HG03097 (cell line): Measurements from ENCODE around the gene NEK3.
"Not testable (repeated sequence)": the region's sequence is repeated elsewhere in the genome, so short reads cannot be mapped to it uniquely, and the experiment has no call there.

Source experiments
- ATAC-seq: cut with Tn5 transposase; IDR thresholded peaks from one replicate; pipeline ENCODE4 v1.9.1; 2021; ENCODE audit not compliant: unreplicated experiment, low FRiP score

NEK3 gene

DNA sequence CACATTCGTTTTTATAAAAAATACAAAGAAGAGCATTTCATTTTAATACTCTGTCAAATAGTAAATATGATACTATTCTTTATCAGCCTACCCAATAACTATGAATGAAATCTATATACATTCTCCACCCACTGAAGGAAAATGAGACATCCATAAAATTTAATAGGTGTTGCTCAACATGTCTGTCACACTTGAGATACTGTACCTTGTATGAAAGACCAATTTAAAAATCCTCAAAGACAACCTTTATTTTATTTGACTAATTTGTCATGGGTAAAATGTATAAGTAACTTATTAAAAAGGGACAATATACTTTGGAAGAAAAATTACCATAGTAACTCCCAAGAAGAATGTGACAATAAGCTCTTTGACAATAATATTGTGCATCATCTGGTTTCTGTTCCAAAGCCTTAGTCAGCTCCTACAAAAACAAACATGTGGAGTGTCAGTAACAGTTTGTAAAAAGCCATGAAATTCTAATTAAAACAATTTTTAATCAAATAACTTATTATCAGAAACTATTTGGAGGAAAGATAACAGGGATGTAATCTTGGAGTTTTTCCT, 11.5 kb upstream of the NEK3 start:
- not testable (repeated sequence) for ATAC-seq

DNA sequence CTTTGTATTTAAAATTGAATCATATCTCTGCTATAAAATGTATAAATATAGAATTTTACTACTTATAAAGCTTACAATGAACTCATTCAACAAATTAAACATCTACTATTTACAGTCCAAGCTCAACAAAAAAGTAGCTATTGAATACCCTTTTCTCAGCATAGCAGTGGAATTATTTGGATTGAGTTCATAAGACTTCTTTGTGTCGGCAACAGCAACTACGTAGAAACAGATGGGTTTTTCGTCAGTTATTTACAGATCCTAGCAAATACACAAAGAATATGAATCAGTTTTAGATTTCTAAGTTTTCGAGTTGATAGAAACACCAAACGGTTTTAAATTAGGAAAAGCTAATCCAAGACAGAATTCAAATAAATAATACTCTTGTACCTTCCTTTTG, 10.4 kb upstream of the NEK3 start:
- no peak for ATAC-seq

DNA sequence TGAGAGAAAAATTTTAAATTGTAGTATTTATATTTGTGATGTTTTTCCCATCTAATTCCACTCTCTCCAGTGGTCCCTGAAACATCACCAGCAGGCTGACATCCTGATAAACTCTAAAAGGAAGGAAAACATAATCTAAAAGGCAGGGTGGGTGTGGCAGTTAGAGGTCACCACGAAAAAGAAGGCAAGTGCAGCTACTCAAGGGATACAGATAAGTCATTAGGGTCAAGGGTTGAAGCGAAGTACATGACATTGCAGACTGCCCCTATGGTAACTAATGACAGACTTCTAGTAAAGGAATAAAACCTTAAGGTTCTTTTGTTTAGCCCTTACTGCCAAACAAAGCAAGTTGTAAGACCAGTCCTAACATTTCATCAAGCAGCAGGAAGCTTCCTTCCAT, 6.0 kb upstream of the NEK3 start:
- ATAC-seq = no peak

DNA sequence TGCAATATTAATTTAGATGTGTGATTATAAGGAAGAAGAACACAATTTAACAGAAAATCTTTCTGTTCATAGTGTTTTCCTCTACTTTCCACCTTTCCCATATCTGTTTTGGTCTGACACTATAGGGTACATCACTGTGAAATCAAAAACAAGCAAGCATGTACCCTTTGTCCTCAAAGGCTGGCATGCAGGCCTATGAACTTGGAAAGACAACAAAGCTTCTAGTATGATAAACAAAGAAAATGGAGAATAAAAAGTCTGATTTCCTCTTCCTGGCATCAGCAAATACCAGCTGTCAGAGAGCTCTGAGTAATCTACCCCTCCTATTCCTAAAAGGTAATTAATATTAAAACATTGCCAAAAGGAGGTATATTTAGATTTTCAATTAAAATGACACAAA, 5.6 kb upstream of the NEK3 start:
- no peak for ATAC-seq

DNA sequence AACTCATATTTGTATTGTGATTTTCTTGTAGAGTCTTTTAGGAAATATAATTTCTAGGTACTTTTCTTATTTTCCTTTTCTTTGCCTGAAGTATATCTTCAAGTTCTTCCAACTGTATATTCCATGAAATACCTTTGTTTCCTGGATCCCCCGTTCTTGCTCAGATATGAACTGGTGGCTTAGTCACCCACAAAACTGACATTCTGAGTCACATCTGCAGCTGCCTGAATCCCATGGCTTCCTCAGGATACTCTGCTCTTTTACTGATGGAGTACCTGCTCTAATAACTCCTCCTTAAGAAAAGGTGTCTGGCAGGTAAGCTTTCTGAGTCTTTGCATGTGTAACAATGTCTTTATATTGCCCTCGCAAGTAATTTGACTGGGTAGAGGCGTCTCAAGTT, 4.5 kb upstream of the NEK3 start:
- ATAC-seq = not testable (repeated sequence)

DNA sequence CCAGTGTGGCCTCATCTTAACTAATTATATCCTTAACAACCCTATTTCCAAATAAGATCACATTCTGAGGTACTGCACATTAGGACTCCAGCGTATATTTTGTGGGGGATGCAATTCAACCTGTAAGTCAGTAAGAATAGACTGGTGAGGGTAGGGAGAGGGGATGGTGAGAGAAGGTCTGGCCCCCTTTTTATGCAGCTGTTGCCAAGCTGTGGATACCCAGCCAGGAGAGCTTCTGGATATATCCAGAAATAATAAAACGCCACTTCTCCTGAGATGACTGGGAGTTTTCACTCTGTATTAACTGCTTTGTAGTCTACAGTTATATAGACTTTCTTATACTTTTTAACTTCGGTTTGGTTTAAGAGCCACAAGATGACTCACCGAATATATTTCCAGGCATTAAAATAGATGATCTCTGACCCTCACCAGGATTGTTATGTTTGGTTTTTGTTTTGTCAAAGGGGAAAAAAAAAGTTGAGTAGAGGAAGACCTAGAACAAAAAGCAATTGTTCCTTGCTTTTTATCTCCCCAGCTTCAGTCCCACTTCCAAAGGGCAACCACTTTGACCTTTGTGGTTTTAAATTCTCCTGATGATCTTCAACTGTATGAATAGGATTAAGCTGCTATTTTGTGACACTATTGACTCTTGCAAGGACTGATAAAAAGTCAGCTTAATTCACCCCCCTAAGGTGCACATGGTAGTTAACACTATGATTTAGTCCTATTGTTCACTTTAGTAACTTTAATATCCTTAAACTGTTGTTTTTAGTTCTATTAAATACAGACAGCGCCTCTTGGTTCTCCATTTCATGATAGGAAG, 3.1 kb upstream of the NEK3 start:
- ATAC-seq = no peak

DNA sequence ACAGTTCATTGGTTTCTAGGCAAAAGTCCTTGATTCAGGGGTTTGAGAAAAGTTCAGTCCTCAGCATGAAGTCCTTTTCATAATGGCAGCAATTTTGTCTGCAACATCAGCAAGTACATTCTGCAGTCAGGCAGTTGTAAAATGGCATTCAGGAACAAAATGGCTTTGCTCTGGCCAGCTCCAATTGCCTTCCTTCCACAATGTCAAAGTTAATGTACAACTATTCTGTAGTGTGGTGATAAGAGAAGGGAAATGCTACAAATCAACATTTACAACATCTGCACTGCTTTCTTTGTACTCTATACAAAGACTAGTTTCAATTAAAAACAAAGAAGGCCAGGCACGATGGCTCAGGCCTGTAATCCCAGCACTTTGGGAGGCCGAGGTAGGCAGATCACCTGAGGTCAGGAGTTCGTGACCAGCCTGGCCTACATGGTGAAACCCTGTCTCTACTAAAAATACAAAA, 1.8 kb upstream of the NEK3 start:
- no peak for ATAC-seq

DNA sequence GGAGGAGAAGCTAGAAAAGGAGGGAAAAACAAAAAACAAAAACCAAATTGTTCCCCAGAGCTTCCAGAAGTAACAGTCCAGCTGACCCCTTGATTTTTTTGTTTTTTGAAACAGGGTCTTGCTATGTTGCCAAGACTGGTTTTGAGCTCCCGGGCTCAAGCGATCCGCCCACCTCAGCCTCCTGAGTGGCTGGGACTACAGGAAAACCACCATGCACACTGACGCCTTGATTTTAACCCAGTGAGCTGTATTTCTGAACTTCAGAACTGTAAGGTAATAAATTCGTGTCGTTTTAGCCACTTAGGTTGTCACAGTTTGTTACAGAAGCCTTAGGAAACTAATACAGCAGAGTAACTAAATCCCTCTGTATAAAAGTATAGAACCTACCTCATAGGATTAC, 1.1 kb upstream of the NEK3 start:
- ATAC-seq = no peak

DNA sequence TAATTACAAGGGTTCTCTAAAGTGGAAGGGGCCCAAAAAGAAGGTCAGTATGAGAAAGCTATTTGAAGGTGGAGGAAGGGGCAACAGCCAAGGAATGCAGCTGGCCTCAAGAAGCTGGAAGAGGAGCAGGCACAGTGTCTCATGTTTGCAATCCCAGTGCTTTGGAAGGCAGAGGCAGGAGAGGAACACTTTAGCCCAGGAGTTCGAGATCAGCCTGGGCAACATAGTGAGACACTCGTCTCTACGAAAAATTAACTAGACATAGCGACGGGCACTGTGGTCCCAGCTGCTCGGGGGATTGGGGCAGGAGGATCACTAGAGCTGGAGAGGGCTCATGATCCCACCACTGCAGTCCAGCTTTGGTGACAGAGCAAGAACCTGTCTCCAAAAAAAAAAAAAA, 656 bp upstream of the NEK3 start:
- ATAC-seq = no peak

DNA sequence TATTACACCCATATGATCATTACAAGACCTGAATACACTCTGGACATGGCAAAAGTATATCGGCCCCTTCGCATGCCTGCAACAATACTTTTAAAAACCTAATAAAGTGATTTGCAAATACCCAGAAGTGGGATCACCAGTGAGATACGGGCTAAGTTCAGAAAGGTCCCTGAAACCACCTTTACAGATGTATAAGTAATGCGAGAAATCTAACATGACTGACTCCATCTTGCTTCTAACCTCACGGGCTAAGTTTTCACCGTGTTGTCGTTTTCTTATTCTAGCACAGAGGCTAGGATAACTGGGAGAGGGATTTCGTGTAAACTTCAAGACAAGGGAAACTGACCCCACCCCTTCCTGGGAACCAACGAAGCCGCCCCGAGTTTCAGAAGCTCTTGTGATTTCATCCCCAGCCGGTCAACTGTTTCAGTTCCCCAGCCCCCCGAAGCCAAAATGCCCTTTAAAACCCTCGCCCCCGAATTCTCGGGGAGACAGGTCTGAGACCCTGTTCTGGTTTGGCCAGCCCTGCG, 703 bp downstream of the NEK3 start:
- ATAC-seq = no peak

DNA sequence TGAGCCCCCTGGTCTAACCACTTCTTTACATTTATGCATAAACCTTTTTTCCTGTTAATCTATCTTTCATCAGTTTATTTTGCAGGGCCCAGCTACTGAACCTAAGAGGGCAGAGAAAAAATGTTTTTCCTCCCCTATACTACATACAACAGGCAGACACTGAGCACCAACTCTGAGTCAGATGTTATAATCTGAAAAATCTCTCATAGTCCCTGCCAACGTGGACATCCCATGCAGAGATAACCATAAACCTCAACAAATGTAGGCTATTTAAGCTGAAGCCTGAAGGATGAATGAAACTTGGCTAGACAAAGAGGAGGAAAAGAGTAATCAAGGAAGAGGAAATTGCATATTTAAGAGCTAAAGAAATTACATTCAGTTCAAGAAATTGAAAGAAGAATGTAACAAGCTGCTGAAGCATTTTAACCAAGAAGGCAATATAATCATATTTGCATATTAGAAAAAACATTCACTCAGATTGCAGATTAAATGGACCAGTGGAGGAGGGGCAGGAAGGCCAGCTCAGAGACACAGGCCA, 2.6 kb downstream of the NEK3 start:
- no peak for ATAC-seq

DNA sequence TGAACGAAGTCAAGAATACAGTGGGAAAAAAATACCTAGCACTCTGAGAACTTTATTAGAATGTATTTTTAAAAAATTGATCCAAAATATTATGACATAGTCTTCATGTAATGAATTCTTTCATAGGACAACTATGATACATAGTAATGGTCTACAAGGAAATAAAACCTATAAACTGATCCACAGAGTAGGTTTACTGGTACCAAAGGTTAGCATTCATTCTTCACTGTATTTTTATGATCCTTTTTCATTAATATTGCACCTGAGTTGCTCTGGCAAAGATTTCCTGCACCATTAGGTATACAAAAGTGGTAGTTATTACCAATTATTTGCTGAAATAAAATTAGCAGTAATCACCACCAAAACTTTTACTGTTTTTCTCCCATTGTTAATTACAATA, 4.2 kb downstream of the NEK3 start:
- no peak for ATAC-seq

DNA sequence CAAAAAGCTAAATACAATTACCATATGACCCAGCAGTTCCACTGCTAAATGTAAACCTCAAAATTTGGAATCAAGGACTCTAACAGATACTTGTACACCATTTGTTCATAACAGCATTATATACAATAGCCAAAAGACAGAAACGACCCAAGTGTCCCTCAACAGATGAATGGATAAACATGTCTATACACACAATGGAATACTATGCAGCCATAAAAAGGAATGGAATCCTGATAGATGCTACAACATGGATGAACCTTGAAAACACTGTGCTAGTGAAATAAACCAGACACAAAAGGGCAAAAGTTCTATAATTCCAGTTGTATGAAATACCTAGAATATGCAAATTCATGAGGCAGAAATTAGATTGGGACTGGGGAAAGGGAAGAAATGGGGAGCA, 12.2 kb downstream of the NEK3 start:
- no peak for ATAC-seq

DNA sequence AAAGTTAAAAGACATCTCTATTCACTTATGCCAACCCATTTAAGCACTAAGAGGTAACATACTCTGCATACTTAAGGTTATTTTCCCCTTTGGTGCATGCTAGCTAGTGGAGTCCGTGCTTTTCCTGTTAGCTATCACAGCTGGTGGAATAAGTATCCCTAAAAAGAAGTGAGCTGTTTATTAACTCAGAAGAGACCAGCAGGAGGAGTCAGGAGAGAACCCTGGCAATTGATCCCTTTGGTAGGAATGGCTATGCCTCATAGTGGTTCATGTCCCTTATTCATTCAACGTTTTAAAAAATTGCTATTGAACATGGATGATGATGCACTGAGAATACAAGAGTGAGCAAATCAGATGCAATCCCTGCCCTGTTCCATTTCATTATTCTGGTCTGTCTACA, 18.1 kb downstream of the NEK3 start:
- ATAC-seq = no peak

DNA sequence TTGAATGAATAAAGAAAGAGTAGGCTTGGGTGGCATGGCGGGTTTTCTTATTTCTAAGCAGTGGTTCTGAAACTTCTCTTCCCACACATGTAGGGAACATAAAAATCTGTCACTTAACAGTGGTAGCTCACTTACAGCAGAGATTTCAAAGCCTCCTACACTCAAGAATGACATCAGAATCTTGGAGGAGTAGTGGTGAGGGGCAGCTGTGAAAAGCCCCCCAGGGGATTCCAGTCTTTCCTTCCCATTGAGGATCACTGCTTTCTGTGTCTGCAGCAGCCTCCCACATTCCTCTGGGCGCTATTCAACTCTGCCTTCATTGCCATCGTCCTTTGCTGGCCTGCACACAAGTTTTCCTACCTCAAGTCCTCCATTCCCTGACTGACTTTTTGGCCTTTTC, 21.9 kb downstream of the NEK3 start:
- no peak for ATAC-seq

DNA sequence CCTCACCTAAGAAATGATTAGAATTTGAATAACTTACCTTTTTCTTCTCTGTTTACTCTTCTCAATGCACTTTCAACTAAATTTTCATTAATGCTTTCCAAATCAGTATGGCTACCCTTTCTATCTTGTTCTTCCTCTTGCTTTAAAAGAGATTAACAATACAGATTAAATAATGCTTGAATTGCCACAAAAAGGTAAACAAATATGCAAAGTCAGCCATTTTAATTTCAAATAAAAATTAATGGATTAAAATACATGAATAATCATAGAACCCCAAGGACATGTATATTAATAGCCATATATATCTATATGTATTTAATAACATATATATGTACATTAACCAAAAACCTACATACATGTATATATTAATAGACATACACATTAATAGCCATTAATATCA, 22.6 kb downstream of the NEK3 start:
- no peak for ATAC-seq

DNA sequence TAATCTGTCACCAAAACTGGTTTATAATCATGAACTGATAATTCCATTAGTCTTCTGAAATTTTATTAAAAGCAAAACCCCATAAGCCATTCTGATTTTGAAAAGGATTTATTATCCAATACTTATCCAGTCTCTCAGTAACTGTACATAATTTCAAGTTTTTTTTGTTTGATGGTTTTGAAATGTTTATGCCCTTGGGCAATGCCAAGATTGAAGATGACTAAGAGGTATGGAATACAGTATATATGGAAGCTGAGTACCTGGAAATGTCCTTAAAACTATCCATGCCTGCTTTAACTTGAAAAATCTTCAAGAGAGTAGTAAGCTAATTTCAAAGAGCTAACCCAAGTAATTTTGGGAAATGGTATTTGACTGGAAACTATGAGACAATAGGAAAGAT, 28.8 kb downstream of the NEK3 start:
- no peak for ATAC-seq

DNA sequence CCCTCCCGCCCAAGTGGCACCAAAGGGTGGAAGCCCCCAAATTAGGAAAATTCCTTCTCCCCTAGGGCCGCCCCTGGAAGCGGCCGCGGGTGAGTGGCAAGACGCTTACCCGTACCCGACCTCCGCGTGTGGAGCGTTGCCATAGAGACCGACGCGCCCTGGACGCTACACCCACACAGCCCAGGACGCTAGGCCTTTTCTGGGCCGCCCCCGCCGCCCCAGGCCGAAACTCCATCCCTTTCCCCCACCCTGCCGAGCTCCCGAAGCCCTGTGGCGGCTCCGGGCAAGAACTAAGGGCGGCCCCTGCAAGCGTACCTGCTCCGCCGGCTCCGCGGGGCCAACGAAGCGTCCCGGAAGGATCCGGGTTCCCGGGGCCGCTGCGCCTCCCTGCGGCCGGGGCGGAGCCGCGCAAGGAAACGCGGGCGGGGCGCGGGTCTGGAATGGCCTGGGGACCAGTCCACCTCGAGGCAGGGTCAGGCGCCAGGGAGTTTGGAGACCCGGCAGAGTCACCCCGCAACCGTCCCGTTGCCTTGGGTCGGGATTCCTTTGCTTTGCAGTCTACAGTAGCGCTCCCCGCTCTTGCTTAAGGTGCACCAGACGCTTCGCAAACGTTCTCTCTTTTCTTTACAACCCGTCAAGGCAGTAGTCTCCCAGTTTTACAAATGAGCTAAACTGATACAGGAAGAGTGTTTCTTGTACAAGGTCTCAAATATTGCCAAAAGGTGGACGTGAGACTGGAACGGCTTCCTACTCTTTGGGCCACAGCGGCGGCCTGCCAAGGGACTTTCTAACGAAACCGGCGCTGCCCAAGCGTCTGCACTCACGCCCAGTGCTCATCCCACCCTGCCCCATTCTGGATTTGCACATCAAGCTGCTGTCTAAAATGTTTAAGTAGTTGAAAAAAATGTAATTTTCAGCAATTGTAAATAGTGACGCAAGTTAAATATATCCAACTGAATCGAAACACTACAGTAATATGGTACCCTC, 30.4 kb downstream of the NEK3 start, which contains the start of gene NEK5:
TSS of gene NEK5 (minus strand) at position 360 of the 987 bp plus-strand sequence. CDS start 1,591 bp downstream, outside the sequence.
- ATAC-seq = peak; percentile 56

DNA sequence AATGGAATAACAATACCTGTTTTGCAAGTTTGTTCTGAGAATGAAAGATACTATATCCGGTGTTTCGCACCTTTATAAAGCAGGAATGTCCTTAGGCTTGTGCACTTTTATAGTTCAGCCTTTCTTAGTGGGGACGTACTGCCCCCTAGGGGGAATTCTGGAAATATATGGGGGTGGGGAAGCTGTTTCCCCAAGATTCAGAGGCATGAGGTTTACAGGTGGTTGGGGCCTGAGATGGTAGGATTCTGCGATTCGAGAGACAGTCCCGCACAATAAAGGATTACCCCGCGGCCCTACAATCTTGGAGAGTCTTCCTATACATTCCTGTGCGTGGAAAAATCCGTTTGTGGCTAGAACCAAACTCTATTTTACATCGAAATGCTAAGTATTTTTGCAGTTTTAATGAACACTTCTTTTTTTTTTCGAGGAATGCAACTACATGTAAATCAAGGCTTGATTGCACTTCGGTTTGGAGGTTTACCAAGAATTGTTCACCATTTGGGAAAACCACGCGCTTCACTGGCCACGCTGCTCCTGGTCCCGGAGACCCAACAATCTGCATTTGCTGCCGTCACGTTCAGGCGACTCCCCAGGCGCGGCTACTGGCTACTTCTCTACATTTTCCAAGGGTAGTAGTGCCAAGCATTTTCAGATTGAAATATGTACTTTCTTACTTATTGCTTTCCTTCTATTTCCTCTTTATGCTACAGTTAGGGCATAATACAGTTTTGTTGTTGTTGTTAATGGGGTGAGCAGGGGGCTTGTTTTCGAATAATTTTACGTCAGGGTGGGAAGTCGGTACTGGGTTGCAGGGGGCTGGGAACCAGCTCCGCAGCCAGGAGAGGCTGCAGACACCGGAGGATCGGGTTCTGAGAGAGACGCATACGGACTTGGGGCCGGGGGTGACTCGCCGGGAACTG, 31.4 kb downstream of the NEK3 start:
- ATAC-seq = no peak

DNA sequence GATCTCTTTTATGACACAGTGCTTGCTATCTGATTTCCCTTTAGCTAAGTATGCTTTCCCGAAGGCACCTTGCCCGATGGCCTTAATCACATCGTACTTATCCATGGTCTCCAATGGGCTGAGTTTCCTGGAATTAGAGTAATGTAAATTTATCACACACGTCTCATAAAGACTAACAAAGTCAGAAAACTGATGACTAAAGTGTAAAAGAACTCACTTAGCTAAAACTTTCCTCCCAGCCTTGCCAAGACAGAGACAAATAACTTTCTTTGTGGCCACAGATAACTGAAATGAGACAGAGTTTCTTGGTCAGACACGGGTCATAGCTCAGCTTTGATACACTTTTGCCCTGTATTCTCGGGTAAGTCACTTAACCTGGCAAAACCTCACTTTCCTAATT, 32.0 kb downstream of the NEK3 start:
- no peak for ATAC-seq
